MM.1S (cell line): ENCODE results near the gene OR7C1.

Experiments used
- EZH2phosphoT487 ChIP-seq: fragments of 300-600 bp; sonication (generic); IDR thresholded peaks from 2 replicates; pipeline ENCODE4 v1.6.1; 2018; ENCODE audit warnings: antibody characterized with exemption, low read length
- TF ChIP-seq, protein P1 (sequence below): fragments of 300-600 bp; sonication (generic); IDR thresholded peaks from 2 replicates; pipeline ENCODE4 v1.5.1; 2016; ENCODE audit warnings: antibody characterized with exemption, low read length, mixed read lengths

DNA sequence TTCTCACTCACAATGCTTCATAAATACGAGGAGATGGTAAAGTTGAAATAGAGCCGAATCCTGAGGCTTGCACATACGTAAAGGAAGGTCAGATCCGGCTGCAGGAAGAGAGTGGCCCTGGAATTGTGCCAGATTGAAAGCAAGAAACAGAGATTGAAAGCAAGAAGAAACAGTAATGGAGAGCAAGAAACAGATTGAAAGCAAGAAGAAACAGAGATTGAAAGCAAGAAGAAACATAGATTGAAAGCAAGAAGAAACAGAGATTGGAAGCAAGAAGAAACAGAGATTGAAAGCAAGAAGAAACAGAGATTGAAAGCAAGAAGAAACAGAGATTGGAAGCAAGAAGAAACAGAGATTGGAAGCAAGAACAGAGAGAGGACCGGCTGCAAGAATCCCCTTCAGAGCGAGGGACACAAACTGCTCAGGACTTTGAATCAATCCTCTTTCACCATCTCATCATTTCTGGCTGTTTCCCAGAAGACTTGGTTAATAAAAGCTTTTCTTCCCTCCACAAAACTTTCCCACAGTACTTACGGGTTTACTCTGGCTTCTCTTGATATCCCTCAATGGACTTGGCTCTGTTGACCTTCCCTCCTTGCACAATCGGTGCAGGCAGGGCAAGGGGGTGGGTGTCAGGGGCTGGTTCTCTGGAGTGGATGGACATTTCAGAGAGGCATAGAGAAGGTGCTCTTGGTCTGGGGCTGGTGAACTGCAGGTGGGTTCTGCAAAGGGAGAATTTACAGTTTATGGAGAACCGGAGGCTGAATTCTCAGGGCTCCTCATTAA is 25.5 kb downstream of the OR7C1 start:
- no peak for TF ChIP-seq EZH2phosphoT487
- TF ChIP-seq, protein P1, sequence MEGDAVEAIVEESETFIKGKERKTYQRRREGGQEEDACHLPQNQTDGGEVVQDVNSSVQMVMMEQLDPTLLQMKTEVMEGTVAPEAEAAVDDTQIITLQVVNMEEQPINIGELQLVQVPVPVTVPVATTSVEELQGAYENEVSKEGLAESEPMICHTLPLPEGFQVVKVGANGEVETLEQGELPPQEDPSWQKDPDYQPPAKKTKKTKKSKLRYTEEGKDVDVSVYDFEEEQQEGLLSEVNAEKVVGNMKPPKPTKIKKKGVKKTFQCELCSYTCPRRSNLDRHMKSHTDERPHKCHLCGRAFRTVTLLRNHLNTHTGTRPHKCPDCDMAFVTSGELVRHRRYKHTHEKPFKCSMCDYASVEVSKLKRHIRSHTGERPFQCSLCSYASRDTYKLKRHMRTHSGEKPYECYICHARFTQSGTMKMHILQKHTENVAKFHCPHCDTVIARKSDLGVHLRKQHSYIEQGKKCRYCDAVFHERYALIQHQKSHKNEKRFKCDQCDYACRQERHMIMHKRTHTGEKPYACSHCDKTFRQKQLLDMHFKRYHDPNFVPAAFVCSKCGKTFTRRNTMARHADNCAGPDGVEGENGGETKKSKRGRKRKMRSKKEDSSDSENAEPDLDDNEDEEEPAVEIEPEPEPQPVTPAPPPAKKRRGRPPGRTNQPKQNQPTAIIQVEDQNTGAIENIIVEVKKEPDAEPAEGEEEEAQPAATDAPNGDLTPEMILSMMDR: no peak
